NOMO-1 treated with dmso at 0.1 percent for 144 hours (cell line): ENCODE data around the gene LRCOL1.

Source experiments
- DNase-seq: peaks from one replicate; lab custom pipeline; 2025; ENCODE audit not compliant: unreplicated experiment; lab: John Stamatoyannopoulos, UW

Gene LRCOL1

DNA sequence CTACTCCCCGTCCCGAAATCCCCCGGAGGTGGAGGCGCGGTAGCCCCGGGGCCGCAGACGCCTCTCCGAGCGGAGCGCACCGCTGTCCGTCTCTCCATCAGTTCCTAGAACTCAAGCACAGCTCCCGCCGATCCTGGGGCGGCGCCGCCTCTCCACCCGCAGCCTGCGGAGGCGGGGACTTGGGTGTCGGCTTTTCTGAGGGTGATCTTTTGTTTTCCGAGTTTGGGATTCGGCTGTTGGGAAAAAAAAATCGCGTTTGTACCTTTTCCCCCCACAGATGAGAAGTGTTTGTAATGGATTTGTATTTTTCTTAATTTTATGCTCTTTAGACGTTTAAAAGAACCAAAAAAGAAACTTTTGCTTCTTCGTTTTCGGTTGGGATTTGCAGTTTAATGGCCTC, 26.6 kb downstream of the LRCOL1 start:
- no peak for DNase-seq

DNA sequence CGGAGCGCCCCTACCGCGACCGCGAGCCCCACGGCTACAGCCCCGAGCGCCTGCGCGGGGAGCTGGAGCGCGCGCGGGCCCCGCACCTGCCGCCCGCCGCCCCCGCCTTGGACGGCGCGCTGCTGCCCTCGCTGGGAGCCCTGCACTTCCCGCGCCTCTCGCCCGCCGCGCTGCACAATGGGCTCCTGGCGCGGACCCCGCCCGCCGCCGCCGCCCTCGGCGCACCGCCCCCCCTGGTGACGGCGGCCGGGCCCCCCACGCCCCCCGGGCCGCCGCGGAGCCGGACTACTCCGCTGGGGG, 27.0 kb downstream of the LRCOL1 start:
- DNase-seq, result no peak

- no peak for DNase-seq
These were observed 27.6 kb downstream of the LRCOL1 start for GRCh38 chr12:132582582-132583410.

DNA sequence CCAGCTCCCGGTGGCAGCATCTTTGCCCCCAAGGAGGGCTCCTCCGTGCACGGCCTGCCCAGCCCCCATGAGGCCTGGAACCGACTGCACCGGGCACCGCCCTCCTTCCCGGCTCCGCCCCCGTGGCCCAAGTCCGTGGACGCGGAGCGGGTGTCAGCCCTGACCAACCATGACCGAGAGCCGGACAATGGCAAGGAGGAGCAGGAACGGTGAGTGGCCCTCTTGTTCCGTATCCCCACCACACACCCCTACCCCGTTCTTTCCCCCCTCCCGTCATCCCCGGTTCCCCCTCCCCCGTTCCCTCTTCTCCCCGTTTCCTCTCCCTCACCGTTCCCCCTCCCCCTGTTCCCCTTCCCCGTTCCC, 28.3 kb downstream of the LRCOL1 start:
- DNase-seq, result no peak

- DNase-seq, result no peak
These were observed 28.9 kb downstream of the LRCOL1 start for GRCh38 chr12:132581348-132582057.

DNA sequence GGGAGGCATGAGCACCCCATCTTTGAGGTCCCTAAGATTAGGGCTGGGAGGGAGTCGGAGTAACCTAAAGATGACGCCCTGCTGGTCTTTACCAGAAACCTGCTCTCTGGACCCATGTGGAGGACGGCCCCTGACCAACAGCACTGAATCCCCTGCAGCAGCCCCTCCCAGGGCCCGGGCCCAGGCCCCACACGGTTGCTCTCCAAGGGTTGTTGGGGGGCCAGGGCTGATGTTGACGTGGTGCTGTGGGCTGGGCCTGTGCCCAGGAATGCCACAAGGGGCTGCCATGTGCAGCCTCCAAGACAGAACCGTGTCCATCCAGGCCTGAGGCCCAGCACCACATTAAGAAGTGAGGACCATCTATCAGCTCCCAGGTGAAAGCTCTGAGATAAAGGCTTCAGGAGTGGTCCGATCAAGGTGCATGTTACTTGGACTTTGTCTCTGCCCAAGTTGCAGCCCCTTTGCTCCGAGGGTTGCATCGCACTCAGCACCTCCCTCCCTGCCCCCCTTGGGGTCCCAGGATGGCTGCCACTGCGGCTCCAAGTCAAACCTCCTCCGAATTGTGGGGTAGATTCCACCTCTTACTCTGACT, 29.6 kb downstream of the LRCOL1 start:
- DNase-seq, result no peak

- DNase-seq, result no peak
These were observed 30.6 kb downstream of the LRCOL1 start for GRCh38 chr12:132579744-132580143.

GRCh38 chr12:132578826-132579225, 31.6 kb downstream of the LRCOL1 start:
- no peak for DNase-seq

GRCh38 chr12:132578118-132578517, 32.3 kb downstream of the LRCOL1 start:
- no peak for DNase-seq

DNA sequence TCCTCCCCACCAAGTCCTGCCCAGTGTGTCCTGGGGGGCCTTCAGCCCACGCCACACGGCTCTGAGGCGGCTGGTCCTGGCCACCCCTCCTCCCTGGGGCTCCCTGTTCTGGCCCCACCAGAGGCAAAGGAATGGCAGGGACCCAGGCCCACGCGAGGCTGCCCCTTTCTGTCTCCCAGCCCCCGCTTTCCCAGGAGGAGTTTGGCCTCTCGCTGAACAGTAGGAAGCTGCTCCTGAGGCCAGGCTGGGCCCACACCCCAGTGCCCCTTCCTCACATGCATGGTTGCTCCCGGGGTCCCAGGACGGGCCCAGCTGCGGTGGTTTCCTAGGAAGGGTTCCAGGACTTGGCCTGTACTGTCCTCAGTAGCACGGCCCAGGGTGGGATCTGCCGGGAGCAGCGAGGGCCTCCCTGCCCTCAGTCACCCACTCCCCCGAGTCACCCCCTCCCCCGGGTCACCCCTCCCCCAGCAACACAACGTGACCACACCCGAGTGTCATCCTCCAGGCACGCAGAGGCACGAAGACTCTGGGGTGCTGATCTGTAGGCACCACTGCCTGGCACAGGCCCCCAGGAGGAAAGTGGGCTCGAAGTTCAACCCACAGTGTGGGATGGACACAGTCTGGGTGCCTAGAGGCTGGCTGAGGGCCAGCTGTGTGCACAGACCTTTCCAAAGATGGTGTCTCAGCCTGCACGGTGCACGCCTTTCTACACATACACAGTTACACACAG, 33.0 kb downstream of the LRCOL1 start:
- no peak for DNase-seq

GRCh38 chr12:132576701-132577100, 33.7 kb downstream of the LRCOL1 start:
- DNase-seq, result no peak

DNA sequence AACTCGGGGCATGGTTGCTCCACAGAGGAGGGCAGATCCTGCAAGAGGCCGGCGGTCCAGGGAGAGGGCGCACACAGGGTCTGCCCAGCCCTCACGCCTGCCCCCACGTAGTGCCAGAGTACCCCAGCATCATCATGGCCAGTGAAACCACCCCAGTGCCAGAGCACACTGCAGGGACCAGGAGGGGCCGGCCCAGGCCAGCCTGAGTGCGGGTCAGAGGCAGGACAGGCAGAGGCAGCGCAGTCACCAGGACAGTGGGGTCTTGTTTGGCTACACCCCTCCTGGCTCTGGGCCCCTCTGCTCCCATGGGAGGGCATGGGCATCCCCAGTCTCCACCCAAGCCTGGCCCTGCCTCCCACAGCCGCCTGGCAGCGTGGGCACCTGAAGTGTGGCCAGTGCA, 34.7 kb downstream of the LRCOL1 start:
- DNase-seq, result no peak

GRCh38 chr12:132574271-132574996, 35.9 kb downstream of the LRCOL1 start:
- no peak for DNase-seq

- no peak for DNase-seq
These were observed 37.3 kb downstream of the LRCOL1 start for GRCh38 chr12:132572801-132573760.

DNA sequence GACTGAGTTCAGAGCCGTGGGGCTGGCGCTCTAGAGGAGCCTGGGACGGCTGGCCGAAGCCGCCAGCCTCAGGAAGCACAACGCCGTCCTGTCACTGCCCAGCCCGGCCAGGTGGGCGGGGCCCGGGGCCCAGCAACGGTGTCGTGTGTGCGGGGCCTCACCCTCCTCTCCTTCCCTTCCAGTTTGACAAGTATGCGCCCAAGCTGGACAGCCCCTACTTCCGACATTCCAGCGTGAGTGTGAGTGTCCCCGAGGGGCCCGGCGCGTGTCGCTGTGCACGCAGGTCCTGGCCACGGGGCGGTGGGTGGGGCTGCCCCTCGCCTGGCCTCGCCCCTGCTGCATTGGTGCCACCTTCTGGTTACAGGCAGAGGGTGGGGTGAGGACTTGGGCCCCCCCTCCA, 38.3 kb downstream of the LRCOL1 start:
- no peak for DNase-seq

- no peak for DNase-seq
These were observed 38.8 kb downstream of the LRCOL1 start for GRCh38 chr12:132571598-132571997.

DNA sequence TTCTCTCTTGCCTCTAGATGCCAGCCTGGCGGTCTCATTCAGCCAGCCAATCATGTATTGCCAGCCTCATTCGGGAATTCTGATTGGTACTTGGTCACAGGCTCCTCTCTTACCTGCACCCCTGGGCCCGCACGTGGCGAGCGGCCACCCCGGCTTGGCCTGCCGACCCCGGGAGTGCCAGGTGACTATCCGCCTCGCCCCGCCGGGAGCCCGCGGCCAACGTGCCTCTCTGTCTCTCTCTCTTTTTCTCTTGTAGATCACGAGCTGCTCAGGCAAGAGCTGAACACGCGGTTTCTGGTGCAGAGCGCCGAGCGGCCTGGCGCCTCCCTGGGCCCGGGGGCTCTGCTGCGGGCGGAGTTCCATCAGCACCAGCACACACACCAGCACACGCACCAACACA, 39.3 kb downstream of the LRCOL1 start:
- no peak for DNase-seq

- DNase-seq, result no peak
These were observed 39.7 kb downstream of the LRCOL1 start for GRCh38 chr12:132570635-132571034.

GRCh38 chr12:132569856-132570480, 40.4 kb downstream of the LRCOL1 start:
- DNase-seq, result no peak
